Psoas muscle (tissue), 8 donors: ENCODE measurements around the gene NFIB. TPM values are rescaled to one million over a fixed set of nuclear protein-coding genes. Genes with fewer than 3 reads are reported as not detected.

ENCODE experiments used
- ATAC-seq, 4 donors: fragments of 200-7000 bp; cut with Tn5 transposase; one replicate each; pipeline ENCODE4 v1.9.1; 2020; ENCODE audit warnings: moderate library complexity in 3 of 4, mild to moderate bottlenecking in 2 of 4
- DNase-seq, 2 donors: peaks; one replicate each; pipeline ENCODE4 v3.0.0-alpha.2; 2020
- H3K27ac ChIP-seq: fragments of 200-600 bp; one replicate; pipeline ENCODE4 v1.8.0; 2022
- H3K27me3 ChIP-seq, 3 donors: fragments of 200-600 bp in 1 of 3; one replicate each; pipeline versions ENCODE4 v1.6.1 to v1.8.0; 2013 to 2022; ENCODE audit warnings: low read length in 2 of 3, mild to moderate bottlenecking in 2 of 3, moderate library complexity in 1 of 3; ENCODE audit not compliant: insufficient read depth in 3 of 3
- H3K36me3 ChIP-seq, 2 donors: fragments of 200-600 bp in 1 of 2; one replicate each; pipeline versions ENCODE4 v1.6.1 to v1.8.0; 2013 to 2022; ENCODE audit warnings: low read depth in 1 of 2, mild to moderate bottlenecking in 1 of 2, moderate library complexity in 1 of 2; ENCODE audit not compliant: insufficient read depth in 1 of 2
- H3K4me1 ChIP-seq: fragments of 200-600 bp; one replicate; pipeline ENCODE4 v1.8.0; 2022
- H3K4me3 ChIP-seq: fragments of 200-600 bp; one replicate; pipeline ENCODE4 v1.8.0; 2022; ENCODE audit warnings: mild to moderate bottlenecking
- H3K9me3 ChIP-seq: fragments of 200-600 bp; one replicate; pipeline ENCODE4 v1.8.0; 2022
- CTCF ChIP-seq: fragments of 200-600 bp; IDR thresholded peaks from one replicate; pipeline ENCODE4 v1.8.0; 2022; ENCODE audit warnings: antibody characterized with exemption
- WGBS, 3 donors: extraction: QIAGEN DNeasy Blood & Tissue Kit; methylation state at CpG; one replicate each; pipeline versions ENCODE4 v1.1.6 to v1.1.7; 2013; 5-methylcytosine and 5-hydroxymethylcytosine counted together
- intact Hi-C, 2 donors: fragments of 100-400 bp; cut with DNase I; formaldehyde crosslinking; loops; one replicate each; pipeline versions ENCODE4 v1.11.0 to v1.14.2; 2022
- polyA plus RNA-seq, 3 donors: library from polyadenylated mRNA; stranded (reverse); fragments of 200-250 nt; gene quantifications; one replicate each; pipeline ENCODE4 v1.2.3, GENCODE V29; 2013
- total RNA-seq, 4 donors: library from RNA; stranded (reverse); fragmentation: NEBNext Ultra II Directional in 2 of 4; extraction: Animal tissue kit (Norgen Biotek cat#: 25700) in 2 of 4; gene quantifications; one replicate each; pipeline versions ENCODE4 v1.2.1 to v1.2.4, GENCODE V29; 2021 to 2023
- donor health status: healthy with polysubstance abuse.
- donor health status: DM: no; HTN: no; CAD: no; lungs with moderate emphysema.
- donor health status: Bipolar disorder and iron deficiency.
- donor health status: healthy.
- donor health status: DM: yes; HTN: yes; CAD: no.
- donor health status: DM: no; HTN: no; CAD: no.
- donor health status: DM: no; HTN: no; CAD: no.
- donor health status: DM: yes; HTN: yes; CAD: no.

NFIB gene
- total and polyA plus RNA-seq, 7 donors, result 5.8 to 65.1 (median 35.0) TPM

- WGBS, 3 donors, result 57 to 75% (median 58%) methylated on average over 3 of the region's 3 CpGs
- Histone ChIP-seq H3K4me3 (no peak overlapping the region), H3K4me1 (peaks cover 27% of the 10 kb centered on the region), H3K36me3 (no peaks in the 10 kb centered on the region), H3K27ac (no peak overlapping the region), H3K27me3 (no peaks in the 10 kb centered on the region), H3K9me3 (no peaks in the 10 kb centered on the region)
- DNase-seq, result no peak
- no peak for TF ChIP-seq CTCF
- no peak for ATAC-seq
- intact Hi-C loops, result loop anchor here in 1 of 2 donors (10.0 kb wide), 1 partner anchor 316 kb away; no protein-coding TSS in a partner anchor
Observed at GRCh38 chr9:14340994-14341393, 27.1 kb upstream of the NFIB start.

GRCh38 chr9:14340219-14340873 lies 26.4 kb upstream of the NFIB start:
- intact Hi-C loops, result loop anchor here in 1 of 2 donors (10.0 kb wide), 1 partner anchor 316 kb away; no protein-coding TSS in a partner anchor
- TF ChIP-seq CTCF, result no peak
- no peak for DNase-seq
- H3K4me1 ChIP-seq, result peaks cover 27% of the 10 kb centered on the region
- ATAC-seq, result no peak
- H3K27ac ChIP-seq, result no peak overlapping the region
- H3K27me3 ChIP-seq, result no peaks in the 10 kb centered on the region
- WGBS, 3 donors, result 54 to 65% (median 56%) methylated on average over 8 of the region's 8 CpGs
- no peaks in the 10 kb centered on the region for H3K9me3 ChIP-seq
- no peak overlapping the region for H3K4me3 ChIP-seq
- H3K36me3 ChIP-seq, result no peaks in the 10 kb centered on the region

GRCh38 chr9:14339746-14340145 lies 25.8 kb upstream of the NFIB start:
- 37 to 78% (median 38%) methylated on average over 2 of the region's 2 CpGs for WGBS, 3 donors
- Histone ChIP-seq H3K36me3 (no peaks in the 10 kb centered on the region), H3K4me1 (peaks cover 26% of the 10 kb centered on the region), H3K27ac (no peak overlapping the region), H3K4me3 (no peak overlapping the region), H3K27me3 (no peaks in the 10 kb centered on the region), H3K9me3 (no peaks in the 10 kb centered on the region)
- intact Hi-C loops, result loop anchor here in 1 of 2 donors (10.0 kb wide), 1 partner anchor 315 kb away; no protein-coding TSS in a partner anchor
- ATAC-seq, result no peak
- DNase-seq, result no peak
- TF ChIP-seq CTCF, result no peak

GRCh38 chr9:14337615-14338014 lies 23.7 kb upstream of the NFIB start:
- ATAC-seq (no peak), DNase-seq (no peak)
- Histone ChIP-seq H3K4me1 (peaks cover 13% of the 10 kb centered on the region), H3K27ac (no peak overlapping the region), H3K27me3 (no peaks in the 10 kb centered on the region), H3K4me3 (no peak overlapping the region), H3K9me3 (no peaks in the 10 kb centered on the region), H3K36me3 (no peaks in the 10 kb centered on the region)
- intact Hi-C loops, result no loop called here
- no peak for TF ChIP-seq CTCF
- 48 to 52% (median 49%) methylated on average over 4 of the region's 4 CpGs for WGBS, 3 donors

GRCh38 chr9:14336244-14336643 lies 22.3 kb upstream of the NFIB start:
- intact Hi-C loops, result no loop called here
- ATAC-seq, result no peak
- no peak overlapping the region for H3K27ac ChIP-seq

More at GRCh38 chr9:14336244-14336643, 22.3 kb upstream of the NFIB start:
- no peaks in the 10 kb centered on the region for H3K36me3 ChIP-seq
- DNase-seq, result no peak
- H3K9me3 ChIP-seq, result no peaks in the 10 kb centered on the region
- no peak overlapping the region for H3K4me3 ChIP-seq
- 98 to 100% (median 100%) methylated on average over 1 of the region's 1 CpG for WGBS, 3 donors
- TF ChIP-seq CTCF, result no peak
- peaks cover 11% of the 10 kb centered on the region for H3K4me1 ChIP-seq
- H3K27me3 ChIP-seq, result no peaks in the 10 kb centered on the region
